Esophagus muscularis mucosa (tissue), 4 donors: ENCODE data around the gene VSIG2.

Experiments used
- CTCF ChIP-seq, 3 experiments: fragments of 200-600 bp in 2 of 3; fragments of 450-650 bp in 1 of 3; sonication (generic) in 2 of 3; IDR thresholded peaks; one replicate each; pipeline ENCODE4 v1.5.1; 2017 to 2019; ENCODE audit warnings: antibody characterized with exemption in 3 of 3, mild to moderate bottlenecking in 2 of 3, moderate library complexity in 1 of 3
- EP300 ChIP-seq: sonication (generic); formaldehyde crosslinking; IDR thresholded peaks from one replicate; pipeline ENCODE4 v1.6.1; 2017; ENCODE audit warnings: antibody characterized with exemption
- POLR2A ChIP-seq: fragments of 450-650 bp; IDR thresholded peaks from one replicate; pipeline ENCODE4 v1.6.1; 2017; ENCODE audit warnings: antibody characterized with exemption, moderate library complexity, mild to moderate bottlenecking, low read depth
- POLR2AphosphoS5 ChIP-seq, 2 donors: sonication (generic); formaldehyde crosslinking; IDR thresholded peaks; one replicate each; pipeline ENCODE4 v1.6.1; 2017; ENCODE audit warnings: antibody characterized with exemption in 2 of 2

- TF ChIP-seq CTCF (IDR thresholded peaks at IDR 0.05) (no peak), POLR2A (no peak), POLR2AphosphoS5 (IDR thresholded peaks at IDR 0.05) (no peak), EP300 (no peak)
These were observed 2.3 kb upstream of the VSIG2 start for GRCh38 chr11:124754309-124754708.
